H1 (cell line): ENCODE data around the gene DOCK3. TPM values are rescaled to one million over a fixed set of nuclear protein-coding genes. Genes with fewer than 3 reads are reported as not detected.

Experiments
- CTCF ChIA-PET: fragments of 300-600 bp; sonication (Branson Sonifier 250); formaldehyde crosslinking; loops from one replicate; lab custom pipeline; 2021; ENCODE audit not compliant: partially characterized antibody; lab: Charles Lee
- POLR2A ChIA-PET: fragments of 300-600 bp; sonication (Branson Sonifier 250); formaldehyde crosslinking; loops from one replicate; lab custom pipeline; 2021; ENCODE audit warnings: inconsistent platforms; ENCODE audit not compliant: partially characterized antibody; lab: Charles Lee
- DNase-seq, 2 experiments: peaks; one replicate each; pipeline versions ENCODE4 v3.0.0 to v3.0.0-alpha.2; 2010 to 2022; ENCODE audit warnings: low spot score in 2 of 2, low read depth in 1 of 2, mixed read lengths in 1 of 2
- FAIRE-seq: peaks from 2 replicates; lab custom pipeline; 2011; peaks lifted over from hg19 to GRCh38; lab: Jason Lieb, UNC
- H2AFZ ChIP-seq: 2 replicates; pipeline ENCODE4 v1.8.1; 2012; ENCODE audit warnings: low read length, inconsistent platforms
- H2AK5ac ChIP-seq: 2 replicates; pipeline ENCODE4 v1.6.1; 2013; ENCODE audit warnings: low read depth, low read length
- H2BK120ac ChIP-seq: replicated peaks from 2 replicates; pipeline ENCODE3; 2013; ENCODE audit warnings: low read depth, low read length, inconsistent platforms
- H2BK12ac ChIP-seq: 2 replicates; pipeline ENCODE4 v1.6.1; 2013; ENCODE audit warnings: low read depth, low read length
- H2BK15ac ChIP-seq: 2 replicates; pipeline ENCODE4 v1.6.1; 2013; ENCODE audit warnings: low read length
- H2BK20ac ChIP-seq: 2 replicates; pipeline ENCODE4 v1.6.1; 2013; ENCODE audit warnings: low read length
- H2BK5ac ChIP-seq: 2 replicates; pipeline ENCODE4 v1.6.1; 2013; ENCODE audit warnings: low read depth, low read length
- H3K14ac ChIP-seq: 2 replicates; pipeline ENCODE4 v1.6.1; 2013; ENCODE audit warnings: inconsistent platforms; ENCODE audit not compliant: insufficient read length
- H3K18ac ChIP-seq: 2 replicates; pipeline ENCODE4 v1.6.1; 2013; ENCODE audit warnings: low read length; ENCODE audit errors: extremely low read depth
- H3K23ac ChIP-seq: 2 replicates; pipeline ENCODE4 v1.6.1; 2013; ENCODE audit warnings: inconsistent platforms; ENCODE audit not compliant: insufficient read length
- H3K23me2 ChIP-seq: 2 replicates; pipeline ENCODE4 v1.6.1; 2013; ENCODE audit warnings: low read depth, low read length
- H3K27ac ChIP-seq: 2 replicates; pipeline ENCODE4 v1.6.1; 2011; ENCODE audit warnings: low read depth, low read length, inconsistent platforms
- H3K27me3 ChIP-seq, 4 experiments: replicated peaks in 1 of 4; 1 replicate in 1 of 4; 2 replicates in 3 of 4; pipeline versions ENCODE4 v1.6.1 to v1.8.1; 2011 to 2013; ENCODE audit warnings: low read length in 3 of 4, mild to moderate bottlenecking in 3 of 4, inconsistent platforms in 2 of 4, mixed read lengths in 2 of 4, moderate library complexity in 1 of 4; ENCODE audit not compliant: control insufficient read depth in 3 of 4, insufficient read depth in 3 of 4; ENCODE audit errors: extremely low read depth in 1 of 4
- H3K36me3 ChIP-seq, 4 experiments: 2 replicates each; pipeline versions ENCODE4 v1.6.1 to v1.8.1; 2011 to 2013; ENCODE audit warnings: mild to moderate bottlenecking in 4 of 4, low read length in 3 of 4, moderate library complexity in 2 of 4, control low read depth in 1 of 4, inconsistent platforms in 1 of 4; ENCODE audit not compliant: insufficient read depth in 4 of 4, control insufficient read depth in 2 of 4
- H3K4ac ChIP-seq: replicated peaks from 2 replicates; pipeline ENCODE3; 2013; ENCODE audit warnings: low read length, low read depth, mixed read lengths, inconsistent platforms; ENCODE audit not compliant: insufficient read length
- H3K4me1 ChIP-seq, 4 experiments: replicated peaks in 1 of 4; 1 replicate in 1 of 4; 2 replicates in 3 of 4; pipeline versions ENCODE4 v1.6.1 to v1.8.1; 2011 to 2013; ENCODE audit warnings: low read length in 3 of 4, inconsistent platforms in 2 of 4, mixed read lengths in 1 of 4; ENCODE audit not compliant: insufficient read depth in 4 of 4, control insufficient read depth in 3 of 4
- H3K4me2 ChIP-seq, 2 experiments: 2 replicates each; pipeline versions ENCODE4 v1.6.1 to v1.8.1; 2011 to 2013; ENCODE audit warnings: low read depth in 2 of 2, low read length in 2 of 2, control low read depth in 1 of 2, inconsistent platforms in 1 of 2, mild to moderate bottlenecking in 1 of 2; ENCODE audit not compliant: insufficient read depth in 1 of 2
- H3K4me3 ChIP-seq, 4 experiments: fragments of 200-600, 300-600 bp in 1 of 4; sonication (generic), shearing (Covaris generic), sonication (Bioruptor Twin) in 1 of 4; 2 replicates each; pipeline versions ENCODE4 v1.5.1 to v1.8.1; 2011 to 2016; ENCODE audit warnings: low read length in 4 of 4, low read depth in 3 of 4, control low read depth in 2 of 4, inconsistent platforms in 2 of 4, mild to moderate bottlenecking in 2 of 4, mixed read lengths in 1 of 4, moderate library complexity in 1 of 4; ENCODE audit not compliant: insufficient read depth in 2 of 4; ENCODE audit errors: extremely low read depth in 1 of 4
- H3K56ac ChIP-seq: replicated peaks from 2 replicates; pipeline ENCODE3; 2013; ENCODE audit warnings: low read depth, mild to moderate bottlenecking, mixed read lengths, low read length, inconsistent platforms; ENCODE audit not compliant: insufficient read length
- H3K79me1 ChIP-seq: 2 replicates; pipeline ENCODE4 v1.6.1; 2013; ENCODE audit warnings: low read depth, low read length, control low read depth
- H3K79me2 ChIP-seq, 2 experiments: 2 replicates each; pipeline versions ENCODE4 v1.6.1 to v1.8.1; 2012 to 2013; ENCODE audit warnings: low read length in 2 of 2, mild to moderate bottlenecking in 2 of 2, inconsistent platforms in 1 of 2; ENCODE audit not compliant: insufficient read depth in 2 of 2, control insufficient read depth in 1 of 2
- H3K9ac ChIP-seq, 4 experiments: replicated peaks in 1 of 4; 1 replicate in 1 of 4; 2 replicates in 3 of 4; pipeline versions ENCODE4 v1.6.1 to v1.8.1; 2011 to 2013; ENCODE audit warnings: low read depth in 3 of 4, low read length in 3 of 4, control low read depth in 2 of 4, mild to moderate bottlenecking in 2 of 4, moderate library complexity in 2 of 4, inconsistent platforms in 1 of 4; ENCODE audit errors: extremely low read depth in 1 of 4
- H3K9me3 ChIP-seq, 2 experiments: 2 replicates each; pipeline versions ENCODE4 v1.6.1 to v1.8.1; 2012 to 2013; ENCODE audit warnings: mild to moderate bottlenecking in 2 of 2, moderate library complexity in 2 of 2, control low read depth in 1 of 2, inconsistent platforms in 1 of 2, low read depth in 1 of 2, low read length in 1 of 2, mixed read lengths in 1 of 2; ENCODE audit not compliant: insufficient read depth in 2 of 2
- H4K20me1 ChIP-seq, 2 experiments: replicated peaks in 1 of 2; 2 replicates each; pipeline versions ENCODE3 to v1.8.1; 2011 to 2013; ENCODE audit warnings: inconsistent platforms in 2 of 2, low read length in 2 of 2, mild to moderate bottlenecking in 1 of 2; ENCODE audit not compliant: insufficient read depth in 2 of 2, control insufficient read depth in 1 of 2
- H4K5ac ChIP-seq: 2 replicates; pipeline ENCODE4 v1.6.1; 2013; ENCODE audit warnings: low read length, low read depth, mixed read lengths, inconsistent platforms; ENCODE audit not compliant: insufficient read length
- H4K8ac ChIP-seq: 2 replicates; pipeline ENCODE4 v1.8.0; 2013; ENCODE audit warnings: mild to moderate bottlenecking, moderate library complexity, low read length, inconsistent platforms; ENCODE audit not compliant: insufficient read depth; ENCODE audit errors: extremely low read depth
- H4K91ac ChIP-seq: replicated peaks from 2 replicates; pipeline ENCODE3; 2013; ENCODE audit warnings: low read length, mixed read lengths, inconsistent platforms; ENCODE audit not compliant: insufficient read length
- CEBPB ChIP-seq: IDR thresholded peaks from 2 replicates; pipeline ENCODE4 v1.6.1; 2012; ENCODE audit warnings: low read depth, low read length
- HDAC2 ChIP-seq, 2 experiments: fragments of 300-600 bp in 1 of 2; sonication (generic) in 1 of 2; IDR thresholded peaks; 2 replicates each; pipeline ENCODE4 v1.6.1; 2011 to 2012; ENCODE audit warnings: low read depth in 2 of 2, low read length in 2 of 2, mild to moderate bottlenecking in 2 of 2, moderate library complexity in 2 of 2, borderline replicate concordance in 1 of 2, inconsistent platforms in 1 of 2
- MAFK ChIP-seq: IDR thresholded peaks from 2 replicates; pipeline ENCODE4 v1.6.1; 2012; ENCODE audit warnings: low read depth, mild to moderate bottlenecking, improper control_type of control experiment, low read length
- RAD21 ChIP-seq, 2 experiments: IDR thresholded peaks in 1 of 2; conservative IDR thresholded peaks in 1 of 2; 2 replicates each; pipeline ENCODE4 v1.6.1; 2011; ENCODE audit warnings: low read depth in 2 of 2, low read length in 2 of 2, improper control_type of control experiment in 1 of 2, inconsistent platforms in 1 of 2, mild to moderate bottlenecking in 1 of 2, moderate library complexity in 1 of 2
- SIN3A ChIP-seq, 2 experiments: IDR thresholded peaks in 1 of 2; conservative IDR thresholded peaks in 1 of 2; 2 replicates each; pipeline ENCODE4 v1.6.1; 2011 to 2012; ENCODE audit warnings: low read length in 2 of 2, improper control_type of control experiment in 1 of 2, low read depth in 1 of 2, mild to moderate bottlenecking in 1 of 2
- SP2 ChIP-seq: IDR thresholded peaks from 2 replicates; pipeline ENCODE4 v1.6.1; 2012; ENCODE audit warnings: mild to moderate bottlenecking, low read length, inconsistent platforms
- SP4 ChIP-seq: IDR thresholded peaks from 2 replicates; pipeline ENCODE4 v1.6.1; 2012; ENCODE audit warnings: low read length, inconsistent platforms
- WGBS, 2 experiments: shearing (Covaris generic) in 1 of 2; methylation state at CpG; one replicate each; pipeline versions ENCODE4 v1.1.6 to v1.1.7; 2013 to 2015; ENCODE audit warnings: low lambda C conversion rate in 2 of 2, mixed read lengths in 2 of 2, inconsistent platforms in 1 of 2, low coverage in 1 of 2, missing lambda C conversion rate in 1 of 2; ENCODE audit not compliant: insufficient replicate concordance in 2 of 2, insufficient coverage in 1 of 2, insufficient read length in 1 of 2; ENCODE audit errors: extremely low coverage in 1 of 2, missing lambda C conversion rate in 1 of 2; 5-methylcytosine and 5-hydroxymethylcytosine counted together
- polyA plus RNA-seq, 7 experiments: library from polyadenylated mRNA; depleted of rRNA in 3 of 7; stranded (reverse) in 5 of 7; unstranded in 2 of 7; fragments of >200 nt in 5 of 7; fragments of 200-250 nt in 2 of 7; gene quantifications; 1 replicate in 5 of 7; 2 replicates in 1 of 7; 4 replicates in 1 of 7; pipeline versions ENCODE4 v1.2.1 to v1.2.3, GENCODE V29; 2011 to 2013; ENCODE audit warnings: missing spikeins in 2 of 7, mixed read lengths in 2 of 7
- total RNA-seq: library from RNA; stranded (reverse); fragmentation: NEBNext Ultra II Directional; extraction: Animal tissue kit (Norgen Biotek cat#: 25700); gene quantifications from 2 replicates; pipeline ENCODE4 v1.2.1, GENCODE V29; 2021
- TF ChIP-seq, protein P1 (sequence below): IDR thresholded peaks from 2 replicates; pipeline ENCODE4 v1.6.1; 2012; ENCODE audit warnings: inconsistent platforms

Gene DOCK3
- total and polyA plus RNA-seq, 2 of the 8 experiments (the other 6 are each of a cell fraction or from before 2014, with no cell fraction given), result 2.7 to 5.0 TPM

- H3K23ac ChIP-seq, result no peak overlapping the region
- H2BK12ac ChIP-seq, result no peak overlapping the region
- no peak overlapping the region for H3K27ac ChIP-seq
- H2BK5ac ChIP-seq, result no peak overlapping the region
- H3K27me3 ChIP-seq, result no peaks in the 10 kb centered on the region
- H4K91ac ChIP-seq, result no peak overlapping the region
- no peak overlapping the region for H3K9ac ChIP-seq
- ChIA-PET POLR2A (interaction anchor here (1.1 kb wide), 1 partner anchor 185 kb away, joined by 3 read pairs; no protein-coding TSS in a partner anchor), CTCF (interaction anchor here (0.8 to 2.2 kb wide), 3 partner anchors 8 to 48 kb away, joined by 4 to 7 read pairs (median 6); no protein-coding TSS in a partner anchor)
- peak overlapping the region; percentile 4 for H2BK120ac ChIP-seq
- no peak overlapping the region for H2AK5ac ChIP-seq
- H3K4me3 ChIP-seq, result peak overlapping the region in 1 of 4 experiments; percentile 10; a peak in 1 of 8 replicates
- no peaks in the 10 kb centered on the region for H4K20me1 ChIP-seq
- no peak overlapping the region for H4K5ac ChIP-seq
- no peak overlapping the region for H3K14ac ChIP-seq
- no peak overlapping the region for H2BK15ac ChIP-seq
- DNase-seq (no peak), FAIRE-seq (no peak)
- no peak overlapping the region for H3K4ac ChIP-seq
- no peak overlapping the region for H2AFZ ChIP-seq
- peaks cover 11 to 12% of the 10 kb centered on the region in 2 experiments; a peak in 3 of 4 replicates for H3K9me3 ChIP-seq
- H3K23me2 ChIP-seq, result no peaks in the 10 kb centered on the region
- peaks cover 2 to 14% (median 9%) of the 10 kb centered on the region in 4 experiments; a peak in 5 of 7 replicates for H3K4me1 ChIP-seq
- peaks cover 0 to 9% (median 0%) of the 10 kb centered on the region in 4 experiments; a peak in 3 of 8 replicates for H3K36me3 ChIP-seq
- no peak overlapping the region for H3K56ac ChIP-seq
- H3K79me2 ChIP-seq, result no peaks in the 10 kb centered on the region
- H2BK20ac ChIP-seq, result no peak overlapping the region
- H3K4me2 ChIP-seq, result peak overlapping the region; percentile 12 to 41; a peak in 2 of 4 replicates
- no peak overlapping the region for H3K18ac ChIP-seq
- H4K8ac ChIP-seq, result no peak overlapping the region
- 81% methylated on average over 1 of the region's 1 CpG; no CpG with 5 or more reads in 1 of the 2 experiments for WGBS, 2 experiments
- TF ChIP-seq, protein P1, sequence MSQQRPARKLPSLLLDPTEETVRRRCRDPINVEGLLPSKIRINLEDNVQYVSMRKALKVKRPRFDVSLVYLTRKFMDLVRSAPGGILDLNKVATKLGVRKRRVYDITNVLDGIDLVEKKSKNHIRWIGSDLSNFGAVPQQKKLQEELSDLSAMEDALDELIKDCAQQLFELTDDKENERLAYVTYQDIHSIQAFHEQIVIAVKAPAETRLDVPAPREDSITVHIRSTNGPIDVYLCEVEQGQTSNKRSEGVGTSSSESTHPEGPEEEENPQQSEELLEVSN, result no peak
- TF ChIP-seq CEBPB (no peak), RAD21 (IDR thresholded peaks at IDR 0.05 in 1 of 2, conservative IDR thresholded peaks at IDR 0.05 in 1 of 2; ENCODE audit: low read depth in 2 of 2, low read length in 2 of 2) (no peak), MAFK (no peak), SIN3A (conservative IDR thresholded peaks at IDR 0.05 in 1 of 2, IDR thresholded peaks at IDR 0.05 in 1 of 2; ENCODE audit: low read depth in 1 of 2, low read length in 2 of 2) (no peak), SP2 (no peak), SP4 (no peak), HDAC2 (IDR thresholded peaks at IDR 0.05; ENCODE audit: borderline replicate concordance in 1 of 2, low read depth in 2 of 2, low read length in 2 of 2) (no peak)
- H3K79me1 ChIP-seq, result no peaks in the 10 kb centered on the region
Observed at GRCh38 chr3:50923955-50924354, 249.2 kb downstream of the DOCK3 start.
